Measurements from ENCODE around the gene PPARA.

DNA sequence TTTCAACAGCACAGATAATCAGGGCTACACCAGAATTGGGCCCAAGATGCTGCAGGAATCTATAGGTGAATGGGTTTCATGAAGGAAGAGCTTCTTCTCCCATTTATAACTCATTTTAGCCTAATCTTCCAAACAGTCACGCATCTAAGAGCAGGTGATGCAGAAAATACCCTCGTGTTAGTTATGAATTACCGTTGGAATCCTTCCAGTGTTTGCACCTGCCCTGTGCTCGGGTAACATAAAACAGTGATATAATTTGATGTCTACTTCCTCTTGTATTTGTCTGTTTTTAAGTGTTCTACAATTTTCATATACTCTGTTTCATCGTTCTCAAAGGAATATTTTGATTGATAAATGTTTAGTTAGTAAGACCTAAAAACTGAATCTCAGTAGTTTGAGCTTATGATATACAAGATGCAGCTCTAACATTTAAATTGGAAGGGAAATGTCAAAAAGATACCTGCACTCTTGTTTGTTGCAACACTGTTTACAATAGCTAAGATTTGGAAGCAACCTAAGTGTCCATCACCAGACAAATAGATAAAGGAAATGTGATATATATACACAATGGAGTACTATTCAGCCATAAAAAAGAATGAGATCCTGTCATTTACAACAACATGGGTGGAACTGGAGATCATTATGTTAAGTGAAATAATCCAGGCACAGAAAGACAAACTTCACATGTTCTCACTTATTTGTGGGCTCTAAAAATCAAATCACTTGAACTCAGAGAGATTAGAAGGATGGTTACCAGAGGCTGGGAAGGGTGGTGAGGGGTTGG is 42.1 kb downstream of the PPARA start:
- TF ChIP-seq CTCF (IDR thresholded peaks at IDR 0.05; ENCODE audit: extremely low read depth in 1 of 2, insufficient read depth in 1 of 2, low read depth in 1 of 2, low read length in 2 of 2) (no peak), FOS (IDR thresholded peaks at IDR 0.05; ENCODE audit: borderline replicate concordance, insufficient read depth, low read length) (no peak), POLR2A (IDR thresholded peaks at IDR 0.05; ENCODE audit: low read depth, low read length) (no peak), JUN (IDR thresholded peaks at IDR 0.05; ENCODE audit: borderline replicate concordance, insufficient read depth, insufficient read length, low read depth) (no peak)
- TF ChIP-seq, protein P1, sequence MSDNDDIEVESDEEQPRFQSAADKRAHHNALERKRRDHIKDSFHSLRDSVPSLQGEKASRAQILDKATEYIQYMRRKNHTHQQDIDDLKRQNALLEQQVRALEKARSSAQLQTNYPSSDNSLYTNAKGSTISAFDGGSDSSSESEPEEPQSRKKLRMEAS (IDR thresholded peaks at IDR 0.05; ENCODE audit: insufficient read depth, insufficient read length), result no peak
